Measurements from ENCODE around the gene TUBG2. TPM values are rescaled to one million over a fixed set of nuclear protein-coding genes. Genes with fewer than 3 reads are reported as not detected.

TUBG2 gene
- total and polyA plus RNA-seq, 2 experiments from 2014 or later, result 16.0 to 46.3 TPM

GRCh38 chr17:42642336-42642735, 16.7 kb upstream of the TUBG2 start:
- Histone ChIP-seq H3K4me2 (no peak overlapping the region), H3K9me3 (ENCODE audit: low read depth) (no peaks in the 10 kb centered on the region), H3K36me3 (replicated peaks; ENCODE audit: insufficient read depth, low read depth) (no peaks in the 10 kb centered on the region), H3K9me2 (replicated peaks; ENCODE audit: insufficient read depth) (no peaks in the 10 kb centered on the region), H3K4me1 (ENCODE audit: insufficient read depth) (no peaks in the 10 kb centered on the region), H3K27me3 (no peaks in the 10 kb centered on the region), H4K20me1 (ENCODE audit: insufficient read depth, poor library complexity, severe bottlenecking) (no peaks in the 10 kb centered on the region), H3K4me3 (no peak overlapping the region), H2AFZ (no peak overlapping the region), H3K79me2 (no peaks in the 10 kb centered on the region), H3K27ac (no peak overlapping the region)
- TF ChIP-seq EZH2 (IDR thresholded peaks at IDR 0.05; ENCODE audit: borderline replicate concordance), result no peak
- no peak for TF ChIP-seq CTCF (IDR thresholded peaks at IDR 0.05; ENCODE audit: poor library complexity)
- TF ChIP-seq EZH2phosphoT487 (IDR thresholded peaks at IDR 0.05; ENCODE audit: low read depth, severe bottlenecking, unreplicated experiment), result no peak
- WGBS (ENCODE audit: low lambda C conversion rate, missing lambda C conversion rate), result 46% methylated on average over 2 of the region's 2 CpGs
- DNase-seq (ENCODE audit: low spot score), result no peak

GRCh38 chr17:42647778-42648177, 11.3 kb upstream of the TUBG2 start:
- no peak for TF ChIP-seq EZH2phosphoT487 (IDR thresholded peaks at IDR 0.05; ENCODE audit: low read depth, severe bottlenecking, unreplicated experiment)
- no peak for TF ChIP-seq EZH2 (IDR thresholded peaks at IDR 0.05; ENCODE audit: borderline replicate concordance)
- TF ChIP-seq CTCF (IDR thresholded peaks at IDR 0.05; ENCODE audit: poor library complexity), result no peak
- Histone ChIP-seq H3K4me1 (ENCODE audit: insufficient read depth) (no peaks in the 10 kb centered on the region), H3K79me2 (no peaks in the 10 kb centered on the region), H3K27me3 (no peaks in the 10 kb centered on the region), H3K27ac (no peak overlapping the region), H3K9me2 (replicated peaks; ENCODE audit: insufficient read depth) (no peaks in the 10 kb centered on the region), H3K36me3 (replicated peaks; ENCODE audit: insufficient read depth, low read depth) (no peaks in the 10 kb centered on the region), H3K9me3 (ENCODE audit: low read depth) (no peaks in the 10 kb centered on the region), H3K4me3 (no peak overlapping the region), H4K20me1 (ENCODE audit: insufficient read depth, poor library complexity, severe bottlenecking) (no peaks in the 10 kb centered on the region), H2AFZ (no peak overlapping the region), H3K4me2 (no peak overlapping the region)
- WGBS (ENCODE audit: low lambda C conversion rate, missing lambda C conversion rate), result 95% methylated on average over 5 of the region's 5 CpGs
- DNase-seq (ENCODE audit: low spot score), result no peak

- no peaks in the 10 kb centered on the region for H3K27me3 ChIP-seq
- no peaks in the 10 kb centered on the region for H3K9me2 ChIP-seq (replicated peaks; ENCODE audit: insufficient read depth)
- no peak overlapping the region for H3K27ac ChIP-seq
- H3K9me3 ChIP-seq (ENCODE audit: low read depth), result no peaks in the 10 kb centered on the region
- peaks cover 4% of the 10 kb centered on the region for H3K4me1 ChIP-seq (ENCODE audit: insufficient read depth)
- no peak overlapping the region for H2AFZ ChIP-seq
- H3K79me2 ChIP-seq, result no peaks in the 10 kb centered on the region
- H3K4me2 ChIP-seq, result no peak overlapping the region
- no peak for TF ChIP-seq EZH2phosphoT487 (IDR thresholded peaks at IDR 0.05; ENCODE audit: low read depth, severe bottlenecking, unreplicated experiment)
- TF ChIP-seq CTCF (IDR thresholded peaks at IDR 0.05; ENCODE audit: poor library complexity), result no peak
- TF ChIP-seq EZH2 (IDR thresholded peaks at IDR 0.05; ENCODE audit: borderline replicate concordance), result no peak
- H3K4me3 ChIP-seq, result no peak overlapping the region
- no peak for DNase-seq (ENCODE audit: low spot score)
- 91% methylated on average over 4 of the region's 4 CpGs for whole genome bisulfite sequencing (ENCODE audit: low lambda C conversion rate, missing lambda C conversion rate)
- H4K20me1 ChIP-seq (ENCODE audit: insufficient read depth, poor library complexity, severe bottlenecking), result no peaks in the 10 kb centered on the region
- no peaks in the 10 kb centered on the region for H3K36me3 ChIP-seq (replicated peaks; ENCODE audit: insufficient read depth, low read depth)
Measured at GRCh38 chr17:42651392-42651791, 7.7 kb upstream of the TUBG2 start.

Measured in hepatocyte (in vitro differentiated cells).